A549 (cell line): Measurements from ENCODE around the gene ENTPD6.

Source experiments
- CTCF ChIP-seq: fragments of >200 bp; sonication (Bioruptor Twin); formaldehyde crosslinking; IDR thresholded peaks from 3 replicates; pipeline ENCODE4 v1.5.1; 2016
- E2F6 ChIP-seq: IDR thresholded peaks from 2 replicates; pipeline ENCODE4 v1.6.1; 2012; ENCODE audit warnings: low read depth, borderline replicate concordance
- MAFK ChIP-seq: fragments of 450-650 bp; IDR thresholded peaks from 2 replicates; pipeline ENCODE4 v1.6.1; 2014; ENCODE audit not compliant: partially characterized antibody
- REST ChIP-seq: fragments of 200-600 bp; sonication (generic); IDR thresholded peaks from 2 replicates; pipeline ENCODE4 v1.6.1; 2016; ENCODE audit warnings: antibody characterized with exemption, mild to moderate bottlenecking, moderate library complexity
- SREBF2 ChIP-seq: fragments of 450-650 bp; IDR thresholded peaks from 2 replicates; pipeline ENCODE4 v1.6.1; 2014; ENCODE audit warnings: mild to moderate bottlenecking, moderate library complexity

- no peak for TF ChIP-seq E2F6
- TF ChIP-seq MAFK: no peak
- no peak for TF ChIP-seq SREBF2
- TF ChIP-seq CTCF: peak; percentile 39
- TF ChIP-seq REST: no peak
These were observed 24.7 kb downstream of the ENTPD6 start for GRCh38 chr20:25220021-25220730.
